GM19467 (cell line): ENCODE data around the gene ATRN.
"Not testable (repeated sequence)": the region's sequence is repeated elsewhere in the genome, so short reads cannot be mapped to it uniquely, and the experiment has no call there.

Source experiments
- ATAC-seq: cut with Tn5 transposase; IDR thresholded peaks from one replicate; pipeline ENCODE4 v1.9.1; 2021; ENCODE audit warnings: mild to moderate bottlenecking, moderate library complexity; ENCODE audit not compliant: unreplicated experiment

Gene ATRN

GRCh38 chr20:3560578-3560977 is 89.8 kb downstream of the ATRN start:
- no peak for ATAC-seq

- no peak for ATAC-seq
Observed at GRCh38 chr20:3563133-3563532, 92.3 kb downstream of the ATRN start.

GRCh38 chr20:3563548-3564177 is 92.8 kb downstream of the ATRN start:
- ATAC-seq = no peak

- ATAC-seq = no peak
Observed at GRCh38 chr20:3565851-3566250, 95.0 kb downstream of the ATRN start.

- ATAC-seq = no peak
Observed at GRCh38 chr20:3572151-3572550, 101.3 kb downstream of the ATRN start.

- no peak for ATAC-seq
Observed at GRCh38 chr20:3576363-3576762, 105.5 kb downstream of the ATRN start.

- ATAC-seq = no peak
Observed at GRCh38 chr20:3577366-3577765, 106.5 kb downstream of the ATRN start.

GRCh38 chr20:3580412-3580811 is 109.6 kb downstream of the ATRN start:
- ATAC-seq = no peak

- no peak for ATAC-seq
Observed at GRCh38 chr20:3583765-3584164, 112.9 kb downstream of the ATRN start.

GRCh38 chr20:3586093-3586492 is 115.3 kb downstream of the ATRN start:
- no peak for ATAC-seq

- no peak for ATAC-seq
Observed at GRCh38 chr20:3590164-3590563, 119.3 kb downstream of the ATRN start.

GRCh38 chr20:3592931-3593330 is 122.1 kb downstream of the ATRN start:
- ATAC-seq = no peak

- ATAC-seq = no peak
Observed at GRCh38 chr20:3595541-3595940, 124.7 kb downstream of the ATRN start.

- no peak for ATAC-seq
Observed at GRCh38 chr20:3603108-3603507, 132.3 kb downstream of the ATRN start.

GRCh38 chr20:3605386-3605886 is 134.6 kb downstream of the ATRN start:
- not testable (repeated sequence) for ATAC-seq

GRCh38 chr20:3606021-3606420 is 135.2 kb downstream of the ATRN start:
- no peak for ATAC-seq

- ATAC-seq = no peak
Observed at GRCh38 chr20:3611901-3612300, 141.1 kb downstream of the ATRN start.

- ATAC-seq = no peak
Observed at GRCh38 chr20:3612795-3613572, 142.2 kb downstream of the ATRN start.

- ATAC-seq = no peak
Observed at GRCh38 chr20:3613821-3614440, 143.1 kb downstream of the ATRN start.

- no peak for ATAC-seq
Observed at GRCh38 chr20:3614466-3614865, 143.6 kb downstream of the ATRN start.

- ATAC-seq = not testable (repeated sequence)
Observed at GRCh38 chr20:3615171-3615840, 144.5 kb downstream of the ATRN start.
